Measurements from ENCODE around the gene MCL1.
"Not testable (repeated sequence)": the region's sequence is repeated elsewhere in the genome, so short reads cannot be mapped to it uniquely, and the experiment has no call there.

The MCL1 gene

GRCh38 chr1:150602372-150602771, 23.0 kb upstream of the MCL1 start:
- DNase-seq (ENCODE audit: low read depth): not testable (repeated sequence)

DNA sequence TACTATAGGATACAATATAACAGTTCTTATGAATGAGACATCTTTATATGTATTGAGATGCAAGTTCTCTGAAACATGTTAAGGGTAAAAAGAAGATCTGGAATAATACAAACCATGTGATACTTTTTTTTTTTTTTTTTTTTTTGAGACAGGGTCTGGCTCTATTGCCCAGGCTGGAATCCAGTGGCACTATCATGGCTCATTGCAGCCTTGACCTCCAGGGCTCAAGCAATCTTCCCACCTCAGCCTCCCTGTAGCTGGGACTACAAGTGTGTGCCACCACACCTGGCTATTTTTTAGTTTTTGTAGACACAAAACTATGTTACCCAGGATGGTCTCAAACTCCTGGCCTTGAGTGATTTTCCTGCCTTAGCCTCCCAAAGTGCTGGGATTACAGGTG, 22.1 kb upstream of the MCL1 start:
- no peak for DNase-seq (ENCODE audit: low read depth)

DNA sequence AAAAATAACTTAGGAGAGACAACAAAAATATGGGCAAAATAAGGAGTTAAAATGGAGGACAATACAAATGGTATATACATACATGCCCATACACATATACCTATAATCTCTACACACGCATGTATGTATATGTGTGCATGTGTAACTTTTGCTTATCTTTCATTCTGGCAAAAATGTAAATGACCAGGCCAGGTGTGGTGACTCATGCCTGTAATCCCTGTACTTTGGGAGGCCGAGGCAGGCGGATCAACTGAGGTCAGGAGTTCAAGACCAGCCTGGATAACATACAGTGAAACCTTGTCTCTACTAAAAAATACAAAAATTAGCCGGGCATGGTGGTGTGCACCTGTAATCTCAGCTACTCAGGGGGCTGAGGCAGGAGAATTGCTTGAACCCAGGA, 18.9 kb upstream of the MCL1 start:
- not testable (repeated sequence) for DNase-seq (ENCODE audit: low read depth)

GRCh38 chr1:150596976-150597375, 17.6 kb upstream of the MCL1 start:
- no peak for DNase-seq (ENCODE audit: low read depth)

DNA sequence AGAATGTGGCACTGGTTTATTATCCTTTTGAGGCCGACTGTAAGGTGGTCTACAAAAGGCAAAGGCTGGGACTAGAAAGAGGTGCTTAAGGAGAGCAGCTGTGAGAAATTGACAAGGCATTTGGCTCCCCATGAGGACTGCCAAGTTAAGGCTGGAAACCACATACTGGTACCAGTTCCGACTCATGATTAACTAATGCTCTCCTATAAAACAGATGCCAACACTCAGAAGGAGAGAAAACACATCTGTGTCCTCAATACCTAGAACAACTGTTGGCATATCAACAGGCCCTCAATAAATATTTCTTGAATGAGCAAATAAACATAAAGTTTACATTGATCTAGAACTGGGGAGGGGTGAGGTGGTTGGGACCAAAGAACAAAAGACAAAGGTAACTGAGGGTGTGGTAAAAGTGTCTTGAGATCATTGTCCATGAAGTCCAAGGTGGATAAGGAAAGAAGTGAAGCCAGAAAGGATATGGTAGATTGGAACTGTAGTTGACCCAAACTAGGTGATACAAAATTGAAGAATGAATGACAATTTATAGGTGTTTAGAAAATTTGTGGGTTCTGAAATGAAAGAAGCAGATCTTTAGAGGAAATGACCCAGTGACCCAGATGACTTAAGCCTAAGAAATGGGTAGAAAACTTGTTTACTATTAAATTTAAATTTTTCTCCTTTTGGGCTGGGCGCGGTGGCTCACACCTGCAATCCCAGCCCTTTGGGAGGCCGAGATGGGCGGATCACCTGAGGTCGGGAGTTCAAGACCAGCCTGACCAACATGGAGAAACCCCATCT, 16.9 kb upstream of the MCL1 start:
- no peak for DNase-seq (ENCODE audit: low read depth)

DNA sequence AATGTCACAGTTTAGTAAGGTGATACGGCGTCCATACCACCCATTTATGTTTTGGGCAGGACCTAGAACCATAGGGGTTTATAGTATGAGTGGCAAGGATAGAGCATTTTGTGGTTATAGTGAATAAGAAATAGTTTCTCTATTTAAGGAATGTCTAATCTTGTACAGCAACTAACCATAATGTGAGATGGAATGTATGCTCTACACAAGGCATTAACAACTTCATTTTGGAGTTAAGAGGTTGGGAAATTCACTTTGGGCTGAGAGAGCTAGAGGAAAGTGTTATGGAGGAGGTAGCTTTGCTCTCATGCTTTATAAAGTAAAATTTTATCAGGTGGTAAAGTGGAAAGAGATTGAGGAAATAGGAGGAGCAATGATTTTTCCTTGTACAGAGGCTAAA, 3.0 kb upstream of the MCL1 start:
- no peak for DNase-seq (ENCODE audit: low read depth)

GRCh38 chr1:150581962-150582361, 2.6 kb upstream of the MCL1 start:
- DNase-seq (ENCODE audit: low read depth): not testable (repeated sequence)

- DNase-seq (ENCODE audit: low read depth): not testable (repeated sequence)
Measured at GRCh38 chr1:150581437-150581836, 2.0 kb upstream of the MCL1 start.

- DNase-seq (ENCODE audit: low read depth): not testable (repeated sequence)
Measured at GRCh38 chr1:150580966-150581365, 1.6 kb upstream of the MCL1 start.

DNA sequence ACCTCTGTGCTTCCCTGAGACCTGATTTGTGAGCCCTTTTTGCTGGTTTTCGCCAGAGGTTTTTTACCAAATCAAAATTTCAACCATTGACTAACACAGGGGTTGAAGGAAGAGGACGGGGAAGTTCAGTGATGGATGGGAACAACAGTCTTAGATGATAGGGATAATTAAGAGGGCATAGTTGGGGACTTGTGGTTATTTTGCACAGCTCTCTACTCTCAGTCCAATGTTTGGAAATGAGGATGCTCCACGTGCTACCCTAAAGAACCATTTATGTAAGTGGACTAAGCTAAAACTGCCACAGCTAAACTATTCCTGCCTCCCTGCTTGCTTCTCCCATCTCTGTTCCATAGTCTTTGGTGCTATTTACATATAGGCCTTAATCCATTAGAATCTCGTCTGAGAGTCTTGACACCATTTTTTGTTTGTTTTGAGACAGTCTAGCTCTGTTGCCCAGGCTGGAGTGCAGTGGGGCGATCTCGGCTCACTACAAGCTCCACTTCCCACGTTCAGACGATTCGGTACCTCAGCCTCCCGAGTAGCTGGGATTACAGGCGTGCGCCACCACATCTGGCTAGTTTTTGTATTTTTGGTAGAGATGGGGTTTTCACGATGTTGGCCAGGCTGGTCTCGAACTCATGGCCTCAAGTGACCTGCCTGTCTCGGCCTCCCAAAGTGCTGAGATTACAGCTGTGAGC, 684 bp upstream of the MCL1 start:
- no peak for DNase-seq (ENCODE audit: low read depth)

GRCh38 chr1:150578272-150579109, 919 bp downstream of the MCL1 start:
- no peak for DNase-seq (ENCODE audit: low read depth)

GRCh38 chr1:150577557-150578271, 1.7 kb downstream of the MCL1 start:
- no peak for DNase-seq (ENCODE audit: low read depth)

DNA sequence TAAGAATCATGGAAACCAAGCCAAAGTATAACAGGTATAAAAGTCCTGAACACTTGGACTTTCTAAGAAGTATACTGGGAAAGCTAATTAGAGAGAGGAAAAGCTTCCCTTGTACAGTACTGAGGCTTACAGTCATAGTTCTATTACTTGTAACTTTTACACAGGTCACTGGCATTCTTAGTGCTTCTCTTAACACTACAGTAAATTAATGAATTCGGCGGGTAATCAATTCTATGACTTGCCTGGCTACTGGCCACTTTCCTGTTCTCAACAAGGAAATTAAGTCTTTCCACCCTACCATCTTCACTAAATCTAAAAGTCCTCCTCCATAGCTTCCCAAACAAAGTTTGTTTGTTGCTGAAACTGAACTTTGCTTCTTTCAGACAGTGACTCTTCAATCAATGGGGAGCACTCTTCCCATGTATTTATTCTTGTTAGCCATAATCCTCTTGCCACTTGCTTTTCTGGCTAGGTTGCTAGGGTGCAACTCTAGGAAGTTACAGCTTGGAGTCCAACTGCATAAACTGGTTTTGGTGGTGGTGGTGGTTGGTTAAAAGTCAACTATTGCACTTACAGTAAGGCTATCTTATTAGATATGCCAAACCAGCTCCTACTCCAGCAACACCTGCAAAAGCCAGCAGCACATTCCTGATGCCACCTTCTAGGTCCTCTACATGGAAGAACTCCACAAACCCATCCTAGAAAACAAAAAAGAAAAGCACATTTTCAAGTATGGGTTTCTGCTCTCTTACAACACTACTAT, 2.4 kb downstream of the MCL1 start:
- DNase-seq (ENCODE audit: low read depth): no peak

DNA sequence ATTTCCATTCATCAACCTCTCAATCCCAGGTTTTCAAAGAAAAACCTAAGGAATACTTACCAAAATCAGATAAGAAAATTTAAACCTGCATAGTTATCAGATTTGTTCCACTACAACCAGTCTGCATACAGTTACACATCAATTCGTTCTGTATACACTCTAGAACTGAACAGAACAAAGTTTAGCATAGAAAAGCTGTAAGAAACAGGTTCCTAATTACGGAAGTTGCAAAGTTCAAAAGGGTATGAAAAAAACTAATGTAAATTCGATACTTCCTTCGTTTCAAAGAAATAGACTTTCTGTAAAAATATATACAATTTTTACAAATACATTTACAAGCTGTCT, 3.1 kb downstream of the MCL1 start:
- DNase-seq (ENCODE audit: low read depth): no peak

- no peak for DNase-seq (ENCODE audit: low read depth)
Measured at GRCh38 chr1:150575518-150576366, 3.7 kb downstream of the MCL1 start.

GRCh38 chr1:150575072-150575489, 4.3 kb downstream of the MCL1 start:
- no peak for DNase-seq (ENCODE audit: low read depth)

DNA sequence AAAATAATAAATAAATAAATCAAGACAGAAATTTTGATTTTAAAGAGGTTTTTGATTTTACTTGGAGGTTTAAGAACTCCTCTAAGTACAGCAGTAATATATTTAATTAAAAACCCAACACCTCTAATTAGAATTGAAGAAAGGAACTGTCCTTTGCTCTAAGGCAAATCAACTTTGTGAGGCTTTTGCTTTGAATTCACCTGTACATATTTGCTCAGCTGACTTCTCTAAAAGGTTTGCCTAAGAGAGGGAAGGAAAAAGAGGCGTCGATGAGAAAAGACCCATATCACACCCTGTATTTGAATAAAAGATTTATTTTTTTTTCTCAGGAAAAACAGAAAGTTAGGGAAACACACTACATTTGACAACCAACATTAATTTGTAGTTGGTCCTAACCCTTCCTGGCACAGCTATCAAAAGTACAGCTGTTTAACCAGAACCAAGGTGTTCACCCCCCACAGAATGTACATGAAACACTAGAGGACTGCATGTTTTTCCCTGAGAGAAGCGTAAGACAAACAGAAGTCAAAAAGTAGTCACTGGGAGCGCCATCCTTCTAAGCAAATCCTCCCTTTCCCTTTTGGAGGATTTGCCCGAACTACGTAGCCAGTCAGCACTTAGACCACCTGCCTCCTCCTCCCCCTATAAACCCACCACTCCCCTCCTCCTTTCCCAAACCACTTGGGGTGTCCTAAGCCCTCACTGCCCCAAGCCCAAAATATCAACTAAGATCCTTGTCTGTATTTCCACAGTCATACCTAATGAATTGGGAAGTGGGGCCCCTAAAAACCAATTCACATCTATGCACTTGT, 4.9 kb downstream of the MCL1 start:
- DNase-seq (ENCODE audit: low read depth): no peak

DNA sequence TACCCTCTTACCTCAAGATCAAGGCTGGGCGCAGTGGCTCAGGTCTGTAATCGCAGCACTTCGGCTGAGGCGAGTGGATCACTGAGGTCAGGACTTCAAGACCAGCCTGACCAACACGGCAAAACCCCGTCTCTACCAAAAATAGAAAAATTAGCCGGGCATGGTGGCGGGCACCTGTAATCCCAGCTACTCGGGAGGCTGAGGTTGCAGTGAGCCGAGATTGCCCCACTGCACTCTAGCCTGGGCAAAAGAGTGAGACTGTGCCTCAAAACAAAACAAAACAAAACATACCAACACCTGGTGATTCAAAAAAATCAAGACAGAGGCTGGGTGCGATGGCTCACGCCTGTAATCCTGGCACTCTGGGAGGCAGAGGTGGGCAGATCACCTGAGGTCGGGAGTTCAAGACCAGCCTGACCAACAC, 5.8 kb downstream of the MCL1 start:
- DNase-seq (ENCODE audit: low read depth): not testable (repeated sequence)

DNA sequence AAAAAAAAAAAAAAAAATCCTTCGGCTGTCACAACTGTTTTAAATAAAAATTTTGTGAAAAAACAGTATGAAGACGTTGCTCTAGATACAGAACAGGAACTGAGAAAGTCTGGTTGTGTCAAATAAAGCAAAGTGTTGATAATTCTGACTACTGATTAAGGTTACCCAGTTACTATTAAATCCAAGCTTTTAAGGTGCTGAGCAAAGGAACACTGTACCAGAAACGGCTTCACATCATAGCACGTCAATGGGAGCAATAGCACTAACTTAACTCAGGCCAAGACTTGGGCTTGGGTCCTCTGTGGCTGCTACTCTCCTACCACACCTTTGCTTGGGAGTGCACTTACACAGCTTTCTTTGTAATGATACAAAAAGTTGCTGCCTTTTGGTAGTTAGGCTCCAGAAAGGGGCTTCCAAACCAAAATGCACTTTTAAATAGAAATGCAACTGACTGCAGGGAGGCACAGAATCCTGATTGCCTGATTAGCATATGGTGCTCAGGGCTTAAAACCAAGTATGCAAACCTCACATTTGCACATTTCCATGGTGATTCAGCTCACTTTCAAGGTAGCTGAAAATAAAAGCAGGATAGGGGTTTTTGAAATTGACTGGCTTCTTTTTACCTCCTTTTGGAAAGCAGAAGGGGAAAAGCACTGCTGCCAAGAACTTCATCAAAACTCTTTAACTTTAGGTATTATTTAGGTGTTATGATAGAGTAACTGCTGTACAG, 6.3 kb downstream of the MCL1 start:
- DNase-seq (ENCODE audit: low read depth): no peak

Data from activated gamma-delta T cell treated with anti-CD3 and anti-CD28 coated beads, Interleukin-2, amount 50 U/mL, for 16 hours (primary cell).